ENCODE results near the gene DNAH5. TPM values are rescaled to one million over a fixed set of nuclear protein-coding genes. Genes with fewer than 3 reads are reported as not detected.

Gene DNAH5
- total and polyA plus RNA-seq, 2 experiments from 2014 or later, result 0.56 to 0.97 TPM

DNA sequence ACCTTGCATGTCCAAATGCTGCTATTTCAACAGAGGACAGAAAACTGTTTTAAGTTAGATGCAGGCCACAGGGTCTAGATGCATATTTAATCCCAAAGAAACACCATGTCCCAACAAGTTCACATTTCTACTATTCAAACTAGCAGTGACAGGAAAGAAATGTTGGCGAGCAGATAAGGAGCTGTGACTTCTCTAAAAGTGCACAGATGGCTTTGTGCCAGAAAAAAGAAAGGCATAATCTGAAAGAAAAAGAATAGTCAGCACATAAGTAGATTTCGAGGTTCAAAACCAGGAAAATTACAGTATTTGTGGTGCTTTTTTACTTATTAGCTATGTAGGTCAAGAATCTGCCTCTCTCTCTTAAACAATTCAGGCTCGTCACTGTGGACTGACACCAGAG, 178.3 kb downstream of the DNAH5 start (continued):
- TF ChIP-seq, protein P1, sequence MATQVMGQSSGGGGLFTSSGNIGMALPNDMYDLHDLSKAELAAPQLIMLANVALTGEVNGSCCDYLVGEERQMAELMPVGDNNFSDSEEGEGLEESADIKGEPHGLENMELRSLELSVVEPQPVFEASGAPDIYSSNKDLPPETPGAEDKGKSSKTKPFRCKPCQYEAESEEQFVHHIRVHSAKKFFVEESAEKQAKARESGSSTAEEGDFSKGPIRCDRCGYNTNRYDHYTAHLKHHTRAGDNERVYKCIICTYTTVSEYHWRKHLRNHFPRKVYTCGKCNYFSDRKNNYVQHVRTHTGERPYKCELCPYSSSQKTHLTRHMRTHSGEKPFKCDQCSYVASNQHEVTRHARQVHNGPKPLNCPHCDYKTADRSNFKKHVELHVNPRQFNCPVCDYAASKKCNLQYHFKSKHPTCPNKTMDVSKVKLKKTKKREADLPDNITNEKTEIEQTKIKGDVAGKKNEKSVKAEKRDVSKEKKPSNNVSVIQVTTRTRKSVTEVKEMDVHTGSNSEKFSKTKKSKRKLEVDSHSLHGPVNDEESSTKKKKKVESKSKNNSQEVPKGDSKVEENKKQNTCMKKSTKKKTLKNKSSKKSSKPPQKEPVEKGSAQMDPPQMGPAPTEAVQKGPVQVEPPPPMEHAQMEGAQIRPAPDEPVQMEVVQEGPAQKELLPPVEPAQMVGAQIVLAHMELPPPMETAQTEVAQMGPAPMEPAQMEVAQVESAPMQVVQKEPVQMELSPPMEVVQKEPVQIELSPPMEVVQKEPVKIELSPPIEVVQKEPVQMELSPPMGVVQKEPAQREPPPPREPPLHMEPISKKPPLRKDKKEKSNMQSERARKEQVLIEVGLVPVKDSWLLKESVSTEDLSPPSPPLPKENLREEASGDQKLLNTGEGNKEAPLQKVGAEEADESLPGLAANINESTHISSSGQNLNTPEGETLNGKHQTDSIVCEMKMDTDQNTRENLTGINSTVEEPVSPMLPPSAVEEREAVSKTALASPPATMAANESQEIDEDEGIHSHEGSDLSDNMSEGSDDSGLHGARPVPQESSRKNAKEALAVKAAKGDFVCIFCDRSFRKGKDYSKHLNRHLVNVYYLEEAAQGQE (IDR thresholded peaks at IDR 0.05; ENCODE audit: unreplicated experiment), result no peak
- TF ChIP-seq ZNF114 (CRISPR knock-in tag; IDR thresholded peaks at IDR 0.05) (no peak), ZNF331 (CRISPR knock-in tag; IDR thresholded peaks at IDR 0.05; ENCODE audit: low read depth) (no peak)
- TF ChIP-seq, protein P2, sequence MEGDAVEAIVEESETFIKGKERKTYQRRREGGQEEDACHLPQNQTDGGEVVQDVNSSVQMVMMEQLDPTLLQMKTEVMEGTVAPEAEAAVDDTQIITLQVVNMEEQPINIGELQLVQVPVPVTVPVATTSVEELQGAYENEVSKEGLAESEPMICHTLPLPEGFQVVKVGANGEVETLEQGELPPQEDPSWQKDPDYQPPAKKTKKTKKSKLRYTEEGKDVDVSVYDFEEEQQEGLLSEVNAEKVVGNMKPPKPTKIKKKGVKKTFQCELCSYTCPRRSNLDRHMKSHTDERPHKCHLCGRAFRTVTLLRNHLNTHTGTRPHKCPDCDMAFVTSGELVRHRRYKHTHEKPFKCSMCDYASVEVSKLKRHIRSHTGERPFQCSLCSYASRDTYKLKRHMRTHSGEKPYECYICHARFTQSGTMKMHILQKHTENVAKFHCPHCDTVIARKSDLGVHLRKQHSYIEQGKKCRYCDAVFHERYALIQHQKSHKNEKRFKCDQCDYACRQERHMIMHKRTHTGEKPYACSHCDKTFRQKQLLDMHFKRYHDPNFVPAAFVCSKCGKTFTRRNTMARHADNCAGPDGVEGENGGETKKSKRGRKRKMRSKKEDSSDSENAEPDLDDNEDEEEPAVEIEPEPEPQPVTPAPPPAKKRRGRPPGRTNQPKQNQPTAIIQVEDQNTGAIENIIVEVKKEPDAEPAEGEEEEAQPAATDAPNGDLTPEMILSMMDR (conservative IDR thresholded peaks at IDR 0.05; ENCODE audit: low read depth in 2 of 2), result no peak

DNA sequence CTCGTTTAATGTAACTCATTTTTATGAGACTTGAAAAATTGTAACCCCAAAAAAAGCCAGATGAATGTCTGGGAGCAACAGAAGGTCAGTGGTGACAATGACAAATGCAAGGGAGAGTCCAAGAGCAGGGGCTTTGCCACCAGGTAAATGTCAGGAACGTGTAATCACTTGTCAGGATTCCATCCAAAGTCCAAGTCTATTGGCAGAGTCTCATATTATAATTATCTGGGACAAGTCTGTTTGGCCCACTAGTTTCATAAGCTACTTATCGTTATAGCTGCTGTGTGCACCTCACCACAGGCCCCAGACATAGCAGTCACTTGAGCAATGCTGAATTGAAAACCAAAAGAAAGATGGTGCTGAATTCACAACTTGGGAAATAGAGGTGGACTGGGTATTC, 180.8 kb downstream of the DNAH5 start:
- no peaks in the 10 kb centered on the region for H3K36me3 ChIP-seq (ENCODE audit: insufficient read depth)
- Mint-ChIP-seq H3K4me3 (no peak overlapping the region), H3K27me3 (ENCODE audit: insufficient read depth, low read depth, poor library complexity) (no peaks in the 10 kb centered on the region)
- TF ChIP-seq, protein P3, sequence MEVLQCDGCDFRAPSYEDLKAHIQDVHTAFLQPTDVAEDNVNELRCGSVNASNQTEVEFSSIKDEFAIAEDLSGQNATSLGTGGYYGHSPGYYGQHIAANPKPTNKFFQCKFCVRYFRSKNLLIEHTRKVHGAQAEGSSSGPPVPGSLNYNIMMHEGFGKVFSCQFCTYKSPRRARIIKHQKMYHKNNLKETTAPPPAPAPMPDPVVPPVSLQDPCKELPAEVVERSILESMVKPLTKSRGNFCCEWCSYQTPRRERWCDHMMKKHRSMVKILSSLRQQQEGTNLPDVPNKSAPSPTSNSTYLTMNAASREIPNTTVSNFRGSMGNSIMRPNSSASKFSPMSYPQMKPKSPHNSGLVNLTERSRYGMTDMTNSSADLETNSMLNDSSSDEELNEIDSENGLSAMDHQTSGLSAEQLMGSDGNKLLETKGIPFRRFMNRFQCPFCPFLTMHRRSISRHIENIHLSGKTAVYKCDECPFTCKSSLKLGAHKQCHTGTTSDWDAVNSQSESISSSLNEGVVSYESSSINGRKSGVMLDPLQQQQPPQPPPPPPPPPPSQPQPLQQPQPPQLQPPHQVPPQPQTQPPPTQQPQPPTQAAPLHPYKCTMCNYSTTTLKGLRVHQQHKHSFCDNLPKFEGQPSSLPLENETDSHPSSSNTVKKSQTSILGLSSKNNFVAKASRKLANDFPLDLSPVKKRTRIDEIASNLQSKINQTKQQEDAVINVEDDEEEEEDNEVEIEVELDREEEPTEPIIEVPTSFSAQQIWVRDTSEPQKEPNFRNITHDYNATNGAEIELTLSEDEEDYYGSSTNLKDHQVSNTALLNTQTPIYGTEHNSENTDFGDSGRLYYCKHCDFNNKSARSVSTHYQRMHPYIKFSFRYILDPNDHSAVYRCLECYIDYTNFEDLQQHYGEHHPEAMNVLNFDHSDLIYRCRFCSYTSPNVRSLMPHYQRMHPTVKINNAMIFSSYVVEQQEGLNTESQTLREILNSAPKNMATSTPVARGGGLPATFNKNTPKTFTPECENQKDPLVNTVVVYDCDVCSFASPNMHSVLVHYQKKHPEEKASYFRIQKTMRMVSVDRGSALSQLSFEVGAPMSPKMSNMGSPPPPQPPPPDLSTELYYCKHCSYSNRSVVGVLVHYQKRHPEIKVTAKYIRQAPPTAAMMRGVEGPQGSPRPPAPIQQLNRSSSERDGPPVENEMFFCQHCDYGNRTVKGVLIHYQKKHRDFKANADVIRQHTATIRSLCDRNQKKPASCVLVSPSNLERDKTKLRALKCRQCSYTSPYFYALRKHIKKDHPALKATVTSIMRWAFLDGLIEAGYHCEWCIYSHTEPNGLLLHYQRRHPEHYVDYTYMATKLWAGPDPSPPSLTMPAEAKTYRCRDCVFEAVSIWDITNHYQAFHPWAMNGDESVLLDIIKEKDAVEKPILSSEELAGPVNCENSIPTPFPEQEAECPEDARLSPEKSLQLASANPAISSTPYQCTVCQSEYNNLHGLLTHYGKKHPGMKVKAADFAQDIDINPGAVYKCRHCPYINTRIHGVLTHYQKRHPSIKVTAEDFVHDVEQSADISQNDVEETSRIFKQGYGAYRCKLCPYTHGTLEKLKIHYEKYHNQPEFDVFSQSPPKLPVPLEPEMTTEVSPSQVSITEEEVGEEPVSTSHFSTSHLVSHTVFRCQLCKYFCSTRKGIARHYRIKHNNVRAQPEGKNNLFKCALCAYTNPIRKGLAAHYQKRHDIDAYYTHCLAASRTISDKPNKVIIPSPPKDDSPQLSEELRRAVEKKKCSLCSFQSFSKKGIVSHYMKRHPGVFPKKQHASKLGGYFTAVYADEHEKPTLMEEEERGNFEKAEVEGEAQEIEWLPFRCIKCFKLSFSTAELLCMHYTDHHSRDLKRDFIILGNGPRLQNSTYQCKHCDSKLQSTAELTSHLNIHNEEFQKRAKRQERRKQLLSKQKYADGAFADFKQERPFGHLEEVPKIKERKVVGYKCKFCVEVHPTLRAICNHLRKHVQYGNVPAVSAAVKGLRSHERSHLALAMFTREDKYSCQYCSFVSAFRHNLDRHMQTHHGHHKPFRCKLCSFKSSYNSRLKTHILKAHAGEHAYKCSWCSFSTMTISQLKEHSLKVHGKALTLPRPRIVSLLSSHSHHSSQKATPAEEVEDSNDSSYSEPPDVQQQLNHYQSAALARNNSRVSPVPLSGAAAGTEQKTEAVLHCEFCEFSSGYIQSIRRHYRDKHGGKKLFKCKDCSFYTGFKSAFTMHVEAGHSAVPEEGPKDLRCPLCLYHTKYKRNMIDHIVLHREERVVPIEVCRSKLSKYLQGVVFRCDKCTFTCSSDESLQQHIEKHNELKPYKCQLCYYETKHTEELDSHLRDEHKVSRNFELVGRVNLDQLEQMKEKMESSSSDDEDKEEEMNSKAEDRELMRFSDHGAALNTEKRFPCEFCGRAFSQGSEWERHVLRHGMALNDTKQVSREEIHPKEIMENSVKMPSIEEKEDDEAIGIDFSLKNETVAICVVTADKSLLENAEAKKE (CRISPR knock-in tag; IDR thresholded peaks at IDR 0.05), result no peak
- TF ChIP-seq, protein P2 (conservative IDR thresholded peaks at IDR 0.05; ENCODE audit: low read depth in 2 of 2), result no peak
- TF ChIP-seq, protein P1 (IDR thresholded peaks at IDR 0.05; ENCODE audit: unreplicated experiment), result no peak
- no peak for TF ChIP-seq EZH2phosphoT487 (IDR thresholded peaks at IDR 0.05; ENCODE audit: unreplicated experiment)

More for the DNA sequence above, 180.8 kb downstream of the DNAH5 start:
- Histone ChIP-seq H3K4me1 (ENCODE audit: insufficient read depth) (no peaks in the 10 kb centered on the region), H2AFZ (no peak overlapping the region), H3K4me3 (no peak overlapping the region), H3K79me2 (replicated peaks; ENCODE audit: insufficient read depth) (no peaks in the 10 kb centered on the region), H4K20me1 (replicated peaks; ENCODE audit: insufficient read depth) (no peaks in the 10 kb centered on the region), H3K27ac (ENCODE audit: low read depth) (no peak overlapping the region), H3K27me3 (ENCODE audit: insufficient read depth) (no peaks in the 10 kb centered on the region), H3K9me2 (ENCODE audit: insufficient read depth) (peaks cover 5% of the 10 kb centered on the region; the same call in 1 of the 2 replicates), H3K4me2 (no peak overlapping the region), H3F3A (replicated peaks; ENCODE audit: low read depth) (no peaks in the 10 kb centered on the region)
- Mint-ChIP-seq H3K4me1 (peaks cover 8% of the 10 kb centered on the region; the same call in 2 of the 3 replicates), H3K27ac (no peak overlapping the region), H3K9me3 (no peaks in the 10 kb centered on the region), H3K36me3 (ENCODE audit: low read depth) (no peaks in the 10 kb centered on the region)
- no peak for DNase-seq (ENCODE audit: low spot score)
- ATAC-seq, result no peak

All from GM23338 (cell line).